GM23338 (cell line): Measurements from ENCODE around the gene GATA5. TPM values are rescaled to one million over a fixed set of nuclear protein-coding genes. Genes with fewer than 3 reads are reported as not detected.

Experiments used
- ATAC-seq: fragments of 200-7000 bp; cut with Tn5 transposase; 3 replicates; pipeline ENCODE4 v1.9.1; 2020
- DNase-seq: peaks from one replicate; pipeline ENCODE4 v3.0.0-alpha.2; 2015; ENCODE audit warnings: low spot score
- H2AFZ ChIP-seq: fragments of 200-600 bp; sonication (generic); 2 replicates; pipeline ENCODE4 v1.8.0; 2016; ENCODE audit warnings: antibody characterized with exemption, mild to moderate bottlenecking, moderate library complexity
- H3F3A ChIP-seq: fragments of 200-600 bp; sonication (generic); replicated peaks from 2 replicates; pipeline ENCODE4 v1.8.0; 2017; ENCODE audit warnings: antibody characterized with exemption, mixed run types, low read depth
- H3K27ac ChIP-seq: fragments of 200-600 bp; sonication (generic); 2 replicates; pipeline ENCODE4 v1.6.1; 2016; ENCODE audit warnings: low read depth
- H3K27me3 ChIP-seq: fragments of 200-600 bp; sonication (generic); 2 replicates; pipeline ENCODE4 v1.8.0; 2016; ENCODE audit warnings: mild to moderate bottlenecking, mixed run types, moderate library complexity; ENCODE audit not compliant: insufficient read depth
- H3K36me3 ChIP-seq: fragments of 200-600 bp; sonication (generic); 2 replicates; pipeline ENCODE4 v1.8.0; 2016; ENCODE audit warnings: mild to moderate bottlenecking; ENCODE audit not compliant: insufficient read depth
- H3K4me1 ChIP-seq: fragments of 200-600 bp; sonication (generic); 2 replicates; pipeline ENCODE4 v1.8.0; 2016; ENCODE audit warnings: mild to moderate bottlenecking, moderate library complexity; ENCODE audit not compliant: insufficient read depth
- H3K4me2 ChIP-seq: fragments of 200-600 bp; sonication (generic); 2 replicates; pipeline ENCODE4 v1.7.1; 2017; ENCODE audit warnings: mixed run types
- H3K4me3 ChIP-seq: fragments of 200-600 bp; sonication (generic); 2 replicates; pipeline ENCODE4 v1.6.1; 2016; ENCODE audit warnings: mixed run types
- H3K79me2 ChIP-seq: fragments of 200-600 bp; sonication (generic); replicated peaks from 2 replicates; pipeline ENCODE4 v1.8.0; 2017; ENCODE audit warnings: mild to moderate bottlenecking; ENCODE audit not compliant: insufficient read depth
- H3K9me2 ChIP-seq: fragments of 200-600 bp; sonication (generic); 2 replicates; pipeline ENCODE4 v1.8.0; 2017; ENCODE audit not compliant: insufficient read depth
- H4K20me1 ChIP-seq: fragments of 200-600 bp; sonication (generic); replicated peaks from 2 replicates; pipeline ENCODE4 v1.8.0; 2017; ENCODE audit warnings: mild to moderate bottlenecking; ENCODE audit not compliant: insufficient read depth
- H3K27ac Mint-ChIP-seq: 2 replicates; pipeline ENCODE4 v1.8.0; 2020; ENCODE audit warnings: inconsistent platforms, mild to moderate bottlenecking, moderate library complexity, mixed read lengths
- H3K27me3 Mint-ChIP-seq: 3 replicates; pipeline ENCODE4 v1.8.0; 2022; ENCODE audit warnings: low read depth, mild to moderate bottlenecking, moderate library complexity, mixed read lengths, inconsistent platforms; ENCODE audit not compliant: insufficient read depth, poor library complexity
- H3K36me3 Mint-ChIP-seq: 3 replicates; pipeline ENCODE4 v1.8.0; 2021; ENCODE audit warnings: low read depth, mild to moderate bottlenecking, inconsistent platforms, moderate library complexity, mixed read lengths
- H3K4me1 Mint-ChIP-seq: 3 replicates; pipeline ENCODE4 v1.8.0; 2020; ENCODE audit warnings: mild to moderate bottlenecking, inconsistent platforms, mixed read lengths
- H3K4me3 Mint-ChIP-seq: 3 replicates; pipeline ENCODE4 v1.8.0; 2021; ENCODE audit warnings: moderate library complexity, mild to moderate bottlenecking, inconsistent platforms, mixed read lengths
- H3K9me3 Mint-ChIP-seq: 3 replicates; pipeline ENCODE4 v1.8.0; 2020; ENCODE audit warnings: moderate library complexity, mild to moderate bottlenecking, inconsistent platforms, mixed read lengths
- CREB1 ChIP-seq: fragments of 250-450 bp; sonication (Bioruptor Pico); IDR thresholded peaks from 2 replicates; pipeline ENCODE4 v1.5.0; 2020; ENCODE audit warnings: low read depth, mild to moderate bottlenecking, moderate library complexity
- CTCF ChIP-seq, 2 experiments: fragments of 200-600 bp in 1 of 2; sonication (generic) in 1 of 2; conservative IDR thresholded peaks; 2 replicates each; pipeline versions ENCODE4 v1.5.1 to v1.6.1; 2016 to 2017; ENCODE audit warnings: antibody characterized with exemption in 2 of 2, low read depth in 2 of 2, mild to moderate bottlenecking in 2 of 2, moderate library complexity in 1 of 2
- EZH2 ChIP-seq: fragments of 200-600 bp; sonication (generic); IDR thresholded peaks from one replicate; pipeline ENCODE4 v1.8.0; 2017; ENCODE audit warnings: antibody characterized with exemption, mild to moderate bottlenecking, low read depth; ENCODE audit not compliant: unreplicated experiment
- NANOG ChIP-seq: IDR thresholded peaks from 2 replicates; pipeline ENCODE4 v1.6.1; 2016; ENCODE audit warnings: antibody characterized with exemption, borderline replicate concordance
- POLR2AphosphoS5 ChIP-seq: IDR thresholded peaks from 2 replicates; pipeline ENCODE4 v1.6.1; 2016; ENCODE audit warnings: antibody characterized with exemption, low read depth
- STAT1 ChIP-seq: IDR thresholded peaks from one replicate; pipeline ENCODE4 v1.6.1; 2016; ENCODE audit warnings: antibody characterized with exemption; ENCODE audit not compliant: unreplicated experiment
- ZNF114 ChIP-seq: fragments of 250-450 bp; sonication (Bioruptor Pico); IDR thresholded peaks from 2 replicates; pipeline ENCODE4 v1.5.0; 2020; ENCODE audit warnings: mild to moderate bottlenecking, moderate library complexity
- ZNF331 ChIP-seq: fragments of 250-450 bp; sonication (Bioruptor Pico); IDR thresholded peaks from 2 replicates; pipeline ENCODE4 v1.5.0; 2020; ENCODE audit warnings: low read depth, mild to moderate bottlenecking, moderate library complexity
- polyA plus RNA-seq: library from polyadenylated mRNA; unstranded; fragments of >200 nt; fragmentation: Nextera tagmentation; extraction: Ambion mirVana; gene quantifications from 2 replicates; pipeline ENCODE4 v1.2.1, GENCODE V29; 2016
- total RNA-seq: library from RNA; depleted of rRNA; stranded (reverse); fragments of >200 nt; shearing (Covaris generic); gene quantifications from 2 replicates; pipeline ENCODE4 v1.2.3, GENCODE V29; 2014

Gene GATA5
- total and polyA plus RNA-seq, 2 experiments from 2014 or later = 0.60 to 0.73 TPM

- Histone ChIP-seq H3K36me3 (no peaks in the 10 kb centered on the region), H3K9me2 (no peaks in the 10 kb centered on the region), H3K4me2 (no peak overlapping the region), H3F3A (peaks cover 12% of the 10 kb centered on the region), H3K27ac (no peak overlapping the region), H3K4me3 (no peak overlapping the region), H3K27me3 (no peaks in the 10 kb centered on the region), H4K20me1 (no peaks in the 10 kb centered on the region), H3K79me2 (no peaks in the 10 kb centered on the region), H3K4me1 (peaks cover 16% of the 10 kb centered on the region), H2AFZ (no peak overlapping the region)
- H3K27me3 Mint-ChIP-seq = peaks cover 6% of the 10 kb centered on the region
- DNase-seq = no peak
- H3K4me1 Mint-ChIP-seq = peaks cover 37% of the 10 kb centered on the region
- H3K4me3 Mint-ChIP-seq = no peak overlapping the region
- no peaks in the 10 kb centered on the region for H3K36me3 Mint-ChIP-seq
- TF ChIP-seq STAT1 (no peak), EZH2 (no peak), NANOG (no peak), CREB1 (no peak), ZNF331 (CRISPR knock-in tag) (no peak)
- no peak for ATAC-seq
- no peak overlapping the region for H3K27ac Mint-ChIP-seq
- no peaks in the 10 kb centered on the region for H3K9me3 Mint-ChIP-seq
Measured at GRCh38 chr20:62424249-62425107, 51.3 kb downstream of the GATA5 start.

GRCh38 chr20:62423326-62423706 lies 52.5 kb downstream of the GATA5 start:
- H3K27me3 ChIP-seq = no peaks in the 10 kb centered on the region
- H3K36me3 ChIP-seq = no peaks in the 10 kb centered on the region
- peaks cover 12% of the 10 kb centered on the region for H3F3A ChIP-seq
- no peak overlapping the region for H3K4me3 Mint-ChIP-seq
- DNase-seq (no peak), ATAC-seq (peak; percentile 2; the same call in 1 of the 3 replicates)
- H3K27me3 Mint-ChIP-seq = peaks cover 4% of the 10 kb centered on the region
- H3K27ac ChIP-seq = no peak overlapping the region
- H3K4me3 ChIP-seq = no peak overlapping the region
- no peaks in the 10 kb centered on the region for H3K36me3 Mint-ChIP-seq
- H3K9me3 Mint-ChIP-seq = no peaks in the 10 kb centered on the region
- TF ChIP-seq POLR2AphosphoS5 (no peak), EZH2 (no peak), CTCF (conservative IDR thresholded peaks at IDR 0.05; ENCODE audit: low read depth in 2 of 2) (0 out of 4 replicates have a peak, but pooled peaks of 1 of the 2 experiments have one; percentile 7), ZNF114 (no peak)
- H3K4me1 Mint-ChIP-seq = peaks cover 25% of the 10 kb centered on the region
- no peak overlapping the region for H3K27ac Mint-ChIP-seq
- H4K20me1 ChIP-seq = no peaks in the 10 kb centered on the region
- H3K4me1 ChIP-seq = peaks cover 16% of the 10 kb centered on the region
- H3K9me2 ChIP-seq = no peaks in the 10 kb centered on the region
- H3K79me2 ChIP-seq = no peaks in the 10 kb centered on the region
- H2AFZ ChIP-seq = no peak overlapping the region
- H3K4me2 ChIP-seq = no peak overlapping the region
